GM12875 (cell line): ENCODE measurements around the gene OR2D2.
"Not testable (repeated sequence)": the region's sequence is repeated elsewhere in the genome, so short reads cannot be mapped to it uniquely, and the experiment has no call there.

Experiments used
- H3K4me3 ChIP-seq: one replicate; pipeline ENCODE4 v1.5.1; 2011; ENCODE audit warnings: low read depth, low read length, control low read depth
- CTCF ChIP-seq: IDR thresholded peaks from 2 replicates; pipeline ENCODE4 v1.5.1; 2011; ENCODE audit warnings: low read depth, mild to moderate bottlenecking, control low read depth, inconsistent platforms, low read length, moderate library complexity, borderline replicate concordance; ENCODE audit not compliant: insufficient read depth

The OR2D2 gene

GRCh38 chr11:6911378-6911777 is 19.1 kb upstream of the OR2D2 start:
- TF ChIP-seq CTCF = no peak
- no peak overlapping the region for H3K4me3 ChIP-seq

- H3K4me3 ChIP-seq = not testable (repeated sequence)
These were observed 12.5 kb upstream of the OR2D2 start for GRCh38 chr11:6904804-6905203.

- no peak for TF ChIP-seq CTCF
- no peak overlapping the region for H3K4me3 ChIP-seq
These were observed 8.2 kb upstream of the OR2D2 start for GRCh38 chr11:6900327-6900999.

GRCh38 chr11:6898911-6899310 is 6.6 kb upstream of the OR2D2 start:
- H3K4me3 ChIP-seq = no peak overlapping the region
- TF ChIP-seq CTCF = no peak

- H3K4me3 ChIP-seq = no peak overlapping the region
- TF ChIP-seq CTCF = no peak
These were observed 2.7 kb upstream of the OR2D2 start for GRCh38 chr11:6895010-6895409.

GRCh38 chr11:6894097-6894496 is 1.8 kb upstream of the OR2D2 start:
- TF ChIP-seq CTCF = no peak
- H3K4me3 ChIP-seq = no peak overlapping the region

GRCh38 chr11:6889835-6890234 is 2.5 kb downstream of the OR2D2 start:
- H3K4me3 ChIP-seq = no peak overlapping the region
- no peak for TF ChIP-seq CTCF

GRCh38 chr11:6888830-6889229 is 3.5 kb downstream of the OR2D2 start:
- no peak for TF ChIP-seq CTCF
- H3K4me3 ChIP-seq = no peak overlapping the region

- not testable (repeated sequence) for H3K4me3 ChIP-seq
These were observed 4.6 kb downstream of the OR2D2 start for GRCh38 chr11:6887711-6888110.
